ENCODE data around the gene FHOD1.

DNA sequence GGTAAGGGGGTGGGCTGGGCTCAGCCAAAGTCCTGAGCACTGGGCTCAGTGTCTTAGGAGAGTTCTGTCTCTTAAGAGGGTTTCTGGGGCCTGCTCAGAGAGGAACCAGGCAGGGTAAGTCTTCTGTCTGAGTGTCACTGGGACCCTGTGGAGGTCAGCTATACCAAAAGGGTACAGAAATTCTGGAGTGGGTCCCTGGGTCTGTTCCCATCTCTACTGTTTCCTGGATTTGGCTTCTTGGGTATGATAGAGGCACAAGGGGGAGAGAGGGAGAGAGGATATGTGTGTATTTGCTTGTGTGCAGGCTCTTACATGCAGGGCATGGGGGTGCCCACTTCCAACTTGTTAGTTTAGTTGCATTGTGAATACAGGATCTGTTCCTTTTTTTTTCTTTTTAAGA lies 53.7 kb downstream of the FHOD1 start:
- TF ChIP-seq, protein P1, sequence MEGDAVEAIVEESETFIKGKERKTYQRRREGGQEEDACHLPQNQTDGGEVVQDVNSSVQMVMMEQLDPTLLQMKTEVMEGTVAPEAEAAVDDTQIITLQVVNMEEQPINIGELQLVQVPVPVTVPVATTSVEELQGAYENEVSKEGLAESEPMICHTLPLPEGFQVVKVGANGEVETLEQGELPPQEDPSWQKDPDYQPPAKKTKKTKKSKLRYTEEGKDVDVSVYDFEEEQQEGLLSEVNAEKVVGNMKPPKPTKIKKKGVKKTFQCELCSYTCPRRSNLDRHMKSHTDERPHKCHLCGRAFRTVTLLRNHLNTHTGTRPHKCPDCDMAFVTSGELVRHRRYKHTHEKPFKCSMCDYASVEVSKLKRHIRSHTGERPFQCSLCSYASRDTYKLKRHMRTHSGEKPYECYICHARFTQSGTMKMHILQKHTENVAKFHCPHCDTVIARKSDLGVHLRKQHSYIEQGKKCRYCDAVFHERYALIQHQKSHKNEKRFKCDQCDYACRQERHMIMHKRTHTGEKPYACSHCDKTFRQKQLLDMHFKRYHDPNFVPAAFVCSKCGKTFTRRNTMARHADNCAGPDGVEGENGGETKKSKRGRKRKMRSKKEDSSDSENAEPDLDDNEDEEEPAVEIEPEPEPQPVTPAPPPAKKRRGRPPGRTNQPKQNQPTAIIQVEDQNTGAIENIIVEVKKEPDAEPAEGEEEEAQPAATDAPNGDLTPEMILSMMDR (IDR thresholded peaks at IDR 0.05) = no peak
- no peak for TF ChIP-seq EZH2 (IDR thresholded peaks at IDR 0.05; ENCODE audit: borderline replicate concordance, insufficient read depth, low read depth, low read length, poor library complexity, severe bottlenecking)

All from B cell (primary cell).